GM23248 (cell line): ENCODE results near the gene SLAMF8. TPM values are rescaled to one million over a fixed set of nuclear protein-coding genes. Genes with fewer than 3 reads are reported as not detected.

ENCODE experiments used
- DNase-seq: peaks from one replicate; pipeline ENCODE4 v3.0.0-alpha.2; 2015
- H2AFZ ChIP-seq: fragments of 200-600 bp; sonication (generic); 2 replicates; pipeline ENCODE4 v1.6.1; 2016; ENCODE audit warnings: antibody characterized with exemption
- H3F3A ChIP-seq: fragments of 200-600 bp; sonication (generic); 2 replicates; pipeline ENCODE4 v1.6.1; 2016; ENCODE audit warnings: mild to moderate bottlenecking, antibody characterized with exemption, mixed run types; ENCODE audit not compliant: insufficient read depth
- H3K27ac ChIP-seq: fragments of 200-600 bp; sonication (generic); 2 replicates; pipeline ENCODE4 v1.5.1; 2016; ENCODE audit warnings: mild to moderate bottlenecking
- H3K27me3 ChIP-seq: fragments of 200-600 bp; sonication (generic); replicated peaks from 2 replicates; pipeline ENCODE4 v1.6.1; 2016; ENCODE audit warnings: mild to moderate bottlenecking; ENCODE audit not compliant: insufficient read depth
- H3K36me3 ChIP-seq: fragments of 200-600 bp; sonication (generic); 2 replicates; pipeline ENCODE4 v1.6.1; 2016; ENCODE audit warnings: low read depth, mild to moderate bottlenecking
- H3K4me1 ChIP-seq: fragments of 200-600 bp; sonication (generic); 2 replicates; pipeline ENCODE4 v1.6.1; 2016; ENCODE audit warnings: mild to moderate bottlenecking; ENCODE audit not compliant: insufficient read depth
- H3K4me2 ChIP-seq: fragments of 200-600 bp; sonication (generic); one replicate; pipeline ENCODE4 v1.6.1; 2016; ENCODE audit warnings: mild to moderate bottlenecking; ENCODE audit not compliant: unreplicated experiment
- H3K4me3 ChIP-seq: fragments of 200-600 bp; sonication (generic); 2 replicates; pipeline ENCODE4 v1.5.1; 2016; ENCODE audit warnings: mild to moderate bottlenecking
- H3K79me2 ChIP-seq: fragments of 200-600 bp; sonication (generic); 2 replicates; pipeline ENCODE4 v1.6.1; 2016; ENCODE audit warnings: mild to moderate bottlenecking; ENCODE audit not compliant: insufficient read depth
- H3K9ac ChIP-seq: fragments of 200-600 bp; sonication (generic); 2 replicates; pipeline ENCODE4 v1.6.1; 2016; ENCODE audit warnings: mild to moderate bottlenecking
- H3K9me2 ChIP-seq: fragments of 200-600 bp; sonication (generic); 2 replicates; pipeline ENCODE4 v1.6.1; 2016; ENCODE audit warnings: mixed run types, mild to moderate bottlenecking, moderate library complexity; ENCODE audit not compliant: insufficient read depth
- H3K9me3 ChIP-seq: fragments of 200-600 bp; sonication (generic); one replicate; pipeline ENCODE4 v1.6.1; 2017; ENCODE audit warnings: low read depth
- H4K20me1 ChIP-seq: fragments of 200-600 bp; sonication (generic); 2 replicates; pipeline ENCODE4 v1.6.0; 2016; ENCODE audit not compliant: insufficient read depth
- EZH2 ChIP-seq: fragments of 200-600 bp; sonication (generic); IDR thresholded peaks from 2 replicates; pipeline ENCODE4 v1.6.1; 2018; ENCODE audit warnings: antibody characterized with exemption, mild to moderate bottlenecking; ENCODE audit not compliant: insufficient read depth, poor library complexity, severe bottlenecking
- EZH2phosphoT487 ChIP-seq: fragments of 200-600 bp; sonication (generic); IDR thresholded peaks from 2 replicates; pipeline ENCODE4 v1.6.1; 2018; ENCODE audit warnings: antibody characterized with exemption, moderate library complexity, mild to moderate bottlenecking, low read depth; ENCODE audit not compliant: insufficient read depth
- WGBS, 2 experiments: methylation state at CpG; one replicate each; pipeline ENCODE4 v1.1.6; 2015 to 2017; ENCODE audit warnings: low lambda C conversion rate in 2 of 2, low coverage in 1 of 2; ENCODE audit errors: missing lambda C conversion rate in 2 of 2; 5-methylcytosine and 5-hydroxymethylcytosine counted together
- in situ Hi-C: fragments of 300-500 bp; cut with MboI; formaldehyde crosslinking; loops from 2 replicates; pipeline ENCODE4 v1.15.0; 2020
- polyA plus RNA-seq: library from polyadenylated mRNA; unstranded; fragments of >200 nt; fragmentation: Nextera tagmentation; extraction: Ambion mirVana; gene quantifications from 2 replicates; pipeline ENCODE4 v1.2.1, GENCODE V29; 2016
- small RNA-seq: library from RNA; depleted of rRNA; stranded (forward); fragments of <200 nt; gene quantifications from one replicate; pipeline ENCODE3, GENCODE V24; 2014; ENCODE audit warnings: low read depth, low replicate concordance
- total RNA-seq: library from RNA; depleted of rRNA; stranded (reverse); fragments of >200 nt; shearing (Covaris generic); gene quantifications from 2 replicates; pipeline ENCODE4 v1.2.3, GENCODE V29; 2014; rRNA removed

Gene SLAMF8
- total and polyA plus RNA-seq, 2 experiments from 2014 or later = not detected

DNA sequence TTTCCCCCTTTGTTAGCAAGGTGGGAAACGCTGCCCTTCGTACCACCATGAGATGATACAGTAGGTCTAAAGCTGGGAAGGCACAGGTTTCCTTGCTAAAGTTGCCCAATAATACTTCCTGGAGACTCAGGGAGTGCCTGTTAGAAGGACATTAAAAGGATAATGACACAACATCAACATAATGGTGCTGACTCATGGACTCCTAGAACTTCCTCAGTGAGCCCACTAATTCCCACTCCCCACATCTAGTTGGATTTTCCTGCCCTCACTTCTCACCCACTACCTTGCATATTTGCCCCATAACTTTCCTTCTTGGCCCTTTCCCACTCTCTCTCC, 55.8 kb downstream of the SLAMF8 start:
- TF ChIP-seq EZH2phosphoT487 (no peak), EZH2 (no peak)
- Histone ChIP-seq H3K79me2 (no peaks in the 10 kb centered on the region), H3F3A (peaks cover 36% of the 10 kb centered on the region), H3K27ac (peak overlapping the region; percentile 79), H3K9me3 (no peaks in the 10 kb centered on the region), H3K27me3 (no peaks in the 10 kb centered on the region), H3K9me2 (no peaks in the 10 kb centered on the region), H3K4me3 (0 out of 2 replicates have a peak overlapping the region, but pooled peaks have one; percentile 14), H3K4me2 (peak overlapping the region; percentile 72), H2AFZ (no peak overlapping the region), H3K36me3 (no peaks in the 10 kb centered on the region), H3K9ac (peak overlapping the region; percentile 51), H3K4me1 (peaks cover 36% of the 10 kb centered on the region), H4K20me1 (no peaks in the 10 kb centered on the region)
- in situ Hi-C loops = no loop called here
- peak; percentile 72 for DNase-seq
- 90 to 100% methylated on average over 2 of the region's 2 CpGs for WGBS, 2 experiments

GRCh38 chr1:159883134-159883533, 56.5 kb downstream of the SLAMF8 start:
- H3K4me1 ChIP-seq = peaks cover 36% of the 10 kb centered on the region
- WGBS, 2 experiments = 57 to 61% methylated on average over 4 of the region's 4 CpGs
- no peaks in the 10 kb centered on the region for H3K27me3 ChIP-seq
- H3K4me3 ChIP-seq = no peak overlapping the region
- no peak overlapping the region for H3K9ac ChIP-seq
- DNase-seq = no peak
- H3K27ac ChIP-seq = no peak overlapping the region
- H3K36me3 ChIP-seq = no peaks in the 10 kb centered on the region
- in situ Hi-C loops = no loop called here
- H3K79me2 ChIP-seq = no peaks in the 10 kb centered on the region
- no peak overlapping the region for H2AFZ ChIP-seq
- H3K4me2 ChIP-seq = no peak overlapping the region
- TF ChIP-seq EZH2phosphoT487 (no peak), EZH2 (no peak)
- H3F3A ChIP-seq = peaks cover 36% of the 10 kb centered on the region
- no peaks in the 10 kb centered on the region for H3K9me3 ChIP-seq
- H4K20me1 ChIP-seq = no peaks in the 10 kb centered on the region
- H3K9me2 ChIP-seq = no peaks in the 10 kb centered on the region

- no peaks in the 10 kb centered on the region for H4K20me1 ChIP-seq
- peaks cover 29% of the 10 kb centered on the region for H3F3A ChIP-seq
- H2AFZ ChIP-seq = no peak overlapping the region
- H3K9me3 ChIP-seq = no peaks in the 10 kb centered on the region
- H3K79me2 ChIP-seq = no peaks in the 10 kb centered on the region
- no peak overlapping the region for H3K27ac ChIP-seq
- peaks cover 31% of the 10 kb centered on the region for H3K4me1 ChIP-seq
- no peaks in the 10 kb centered on the region for H3K36me3 ChIP-seq
- no peak overlapping the region for H3K9ac ChIP-seq
- H3K9me2 ChIP-seq = no peaks in the 10 kb centered on the region
- H3K4me2 ChIP-seq = no peak overlapping the region
- no peak for TF ChIP-seq EZH2
- TF ChIP-seq EZH2phosphoT487 = no peak
- in situ Hi-C loops = no loop called here
- no peaks in the 10 kb centered on the region for H3K27me3 ChIP-seq
- no peak overlapping the region for H3K4me3 ChIP-seq
- no peak for DNase-seq
- 80 to 82% methylated on average over 8 of the region's 8 CpGs for WGBS, 2 experiments
Measured at GRCh38 chr1:159884296-159884695, 57.6 kb downstream of the SLAMF8 start.

Small RNAs within 50 kb of the gene (small RNA-seq; reads per million reads assigned to genes)
- gene RF00570 = 1.1 reads per million, percentile 45 among the genes with 10 or more reads in this experiment

Other genes starting within 250 kb of the SLAMF8 start
- gene APCS, start 239.0 kb upstream of the SLAMF8 start, total RNA-seq = not detected in 2 replicates
- gene APCS, start 239.0 kb upstream of the SLAMF8 start, polyA plus RNA-seq = not detected in 2 replicates
- not detected in 2 replicates for gene CRP, start 112.3 kb upstream of the SLAMF8 start, total RNA-seq
- not detected in 2 replicates for gene CRP, start 112.3 kb upstream of the SLAMF8 start, polyA plus RNA-seq
- gene DUSP23, start 45.9 kb upstream of the SLAMF8 start, total RNA-seq = 32.6 and 33.8 TPM in 2 replicates
- gene DUSP23, start 45.9 kb upstream of the SLAMF8 start, polyA plus RNA-seq = 51.4 and 52.1 TPM in 2 replicates
- gene FCRL6, start 24.5 kb upstream of the SLAMF8 start, total RNA-seq = not detected in 2 replicates
- not detected in 2 replicates for gene FCRL6, start 24.5 kb upstream of the SLAMF8 start, polyA plus RNA-seq
- not detected in 2 replicates for gene VSIG8, start 35.8 kb downstream of the SLAMF8 start, total RNA-seq
- gene VSIG8, start 35.8 kb downstream of the SLAMF8 start, polyA plus RNA-seq = not detected in 2 replicates
- gene CFAP45, start 73.3 kb downstream of the SLAMF8 start, total RNA-seq = not detected in 2 replicates
- gene CFAP45, start 73.3 kb downstream of the SLAMF8 start, polyA plus RNA-seq = 0.34 and 0.51 TPM in 2 replicates
- gene TAGLN2, start 98.6 kb downstream of the SLAMF8 start, total RNA-seq = 360 and 400 TPM in 2 replicates
- gene TAGLN2, start 98.6 kb downstream of the SLAMF8 start, polyA plus RNA-seq = 692 and 713 TPM in 2 replicates
- not detected in 2 replicates for gene IGSF9, start 118.7 kb downstream of the SLAMF8 start, total RNA-seq
- 0.13 TPM in 1 of 2 replicates, not detected in the other for gene IGSF9, start 118.7 kb downstream of the SLAMF8 start, polyA plus RNA-seq
- gene SLAMF9, start 127.4 kb downstream of the SLAMF8 start, total RNA-seq = not detected in 2 replicates
- gene SLAMF9, start 127.4 kb downstream of the SLAMF8 start, polyA plus RNA-seq = 0.48 and 0.51 TPM in 2 replicates
- gene PIGM, start 205.1 kb downstream of the SLAMF8 start, total RNA-seq = 4.8 and 5.5 TPM in 2 replicates
- 5.4 and 5.7 TPM in 2 replicates for gene PIGM, start 205.1 kb downstream of the SLAMF8 start, polyA plus RNA-seq
- not detected in 2 replicates for gene KCNJ10, start 243.3 kb downstream of the SLAMF8 start, total RNA-seq
- not detected in 2 replicates for gene KCNJ10, start 243.3 kb downstream of the SLAMF8 start, polyA plus RNA-seq